Measurements from ENCODE around the gene TCF19.

The TCF19 gene

DNA sequence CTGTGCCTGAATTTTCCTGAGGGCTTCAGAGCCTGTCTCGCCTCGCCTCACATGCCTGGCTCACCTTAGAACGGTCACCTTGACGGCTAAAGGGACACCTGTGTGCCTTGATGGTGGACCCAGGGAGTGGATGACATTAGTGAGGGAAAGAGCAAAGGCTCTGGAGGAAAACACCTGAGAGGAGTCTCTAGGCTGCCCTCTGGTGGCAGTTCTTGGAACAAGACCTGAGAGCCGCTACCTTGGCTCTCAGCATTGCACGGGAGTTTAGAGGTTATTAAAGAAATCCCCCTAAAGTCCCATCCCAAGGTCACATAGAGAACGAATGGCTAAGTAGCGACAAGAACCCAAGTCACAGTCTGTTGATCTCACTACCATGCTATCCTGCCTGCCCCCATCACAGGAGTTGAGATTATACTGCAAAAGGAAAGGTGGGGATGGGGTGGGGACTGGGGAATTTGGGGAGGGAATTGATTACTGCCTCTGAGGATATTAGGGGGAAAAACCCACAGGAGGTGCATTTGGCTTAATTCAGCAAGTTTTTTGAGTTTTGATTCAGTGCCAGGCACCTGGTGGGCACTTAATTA, 30.2 kb upstream of the TCF19 start:
- ATAC-seq (ENCODE audit: low read depth) (0 out of 3 replicates have a peak, but pooled peaks have one; percentile 18), DNase-seq (ENCODE audit: low spot score) (no peak)
- TF ChIP-seq, protein P1, sequence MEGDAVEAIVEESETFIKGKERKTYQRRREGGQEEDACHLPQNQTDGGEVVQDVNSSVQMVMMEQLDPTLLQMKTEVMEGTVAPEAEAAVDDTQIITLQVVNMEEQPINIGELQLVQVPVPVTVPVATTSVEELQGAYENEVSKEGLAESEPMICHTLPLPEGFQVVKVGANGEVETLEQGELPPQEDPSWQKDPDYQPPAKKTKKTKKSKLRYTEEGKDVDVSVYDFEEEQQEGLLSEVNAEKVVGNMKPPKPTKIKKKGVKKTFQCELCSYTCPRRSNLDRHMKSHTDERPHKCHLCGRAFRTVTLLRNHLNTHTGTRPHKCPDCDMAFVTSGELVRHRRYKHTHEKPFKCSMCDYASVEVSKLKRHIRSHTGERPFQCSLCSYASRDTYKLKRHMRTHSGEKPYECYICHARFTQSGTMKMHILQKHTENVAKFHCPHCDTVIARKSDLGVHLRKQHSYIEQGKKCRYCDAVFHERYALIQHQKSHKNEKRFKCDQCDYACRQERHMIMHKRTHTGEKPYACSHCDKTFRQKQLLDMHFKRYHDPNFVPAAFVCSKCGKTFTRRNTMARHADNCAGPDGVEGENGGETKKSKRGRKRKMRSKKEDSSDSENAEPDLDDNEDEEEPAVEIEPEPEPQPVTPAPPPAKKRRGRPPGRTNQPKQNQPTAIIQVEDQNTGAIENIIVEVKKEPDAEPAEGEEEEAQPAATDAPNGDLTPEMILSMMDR (IDR thresholded peaks at IDR 0.05; ENCODE audit: poor library complexity, severe bottlenecking): peak; percentile 95
- no peak overlapping the region for H3K4me3 ChIP-seq (ENCODE audit: severe bottlenecking)
- H3K27me3 ChIP-seq (ENCODE audit: insufficient read depth, poor library complexity, severe bottlenecking): no peaks in the 10 kb centered on the region
- H3K36me3 ChIP-seq (ENCODE audit: low read depth): no peaks in the 10 kb centered on the region
- peaks cover 26% of the 10 kb centered on the region for H3K4me1 ChIP-seq (ENCODE audit: insufficient read depth, poor library complexity, severe bottlenecking)
- H3K9me3 ChIP-seq (ENCODE audit: severe bottlenecking): no peaks in the 10 kb centered on the region
- H3K27ac ChIP-seq (ENCODE audit: poor library complexity, severe bottlenecking): no peak overlapping the region

DNA sequence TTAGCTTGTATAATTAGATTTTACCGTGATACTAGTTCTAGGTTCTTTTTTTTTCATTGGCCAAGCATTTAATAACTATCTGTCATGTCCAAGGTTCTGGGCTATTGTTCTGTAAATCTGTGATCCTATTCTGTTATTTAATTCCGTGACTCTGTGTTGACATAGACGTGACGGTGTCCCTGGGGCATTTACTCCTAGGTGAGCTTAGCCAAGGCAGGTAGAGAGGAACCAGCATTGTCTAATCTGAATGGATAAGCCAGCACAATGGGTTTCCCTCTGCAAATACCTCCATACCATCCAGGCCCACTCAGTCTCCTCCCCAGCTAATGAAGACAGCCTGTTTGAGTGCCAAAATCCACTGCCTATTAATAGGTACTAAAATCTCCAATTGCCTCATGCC, 29.3 kb upstream of the TCF19 start:
- no peak for ATAC-seq (ENCODE audit: low read depth)
- no peak overlapping the region for H3K27ac ChIP-seq (ENCODE audit: poor library complexity, severe bottlenecking)
- H3K4me3 ChIP-seq (ENCODE audit: severe bottlenecking): no peak overlapping the region
- TF ChIP-seq, protein P1 (IDR thresholded peaks at IDR 0.05; ENCODE audit: poor library complexity, severe bottlenecking): no peak
- H3K9me3 ChIP-seq (ENCODE audit: severe bottlenecking): no peaks in the 10 kb centered on the region
- no peaks in the 10 kb centered on the region for H3K36me3 ChIP-seq (ENCODE audit: low read depth)
- peaks cover 20% of the 10 kb centered on the region for H3K4me1 ChIP-seq (ENCODE audit: insufficient read depth, poor library complexity, severe bottlenecking)
- H3K27me3 ChIP-seq (ENCODE audit: insufficient read depth, poor library complexity, severe bottlenecking): no peaks in the 10 kb centered on the region
- DNase-seq (ENCODE audit: low spot score): no peak

DNA sequence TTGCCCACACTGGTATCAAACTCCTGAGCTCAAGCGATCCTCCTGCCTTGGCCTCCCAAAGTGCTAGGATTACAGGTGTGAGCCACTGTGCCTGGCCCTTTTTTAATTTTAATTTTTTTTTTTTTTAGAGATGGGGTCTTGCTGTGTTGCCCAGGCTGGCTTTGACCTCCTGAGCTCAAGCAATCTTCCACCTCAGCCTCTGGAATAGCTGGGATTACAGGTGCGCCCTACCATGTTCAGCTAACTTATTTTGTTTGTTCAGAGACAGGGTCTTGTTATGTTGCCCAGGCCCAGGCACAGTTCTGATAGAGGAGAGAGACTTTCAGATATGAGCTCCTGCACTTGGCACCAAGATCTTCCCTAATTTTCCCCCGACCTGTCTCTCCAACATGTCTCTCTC, 27.6 kb upstream of the TCF19 start:
- DNase-seq (ENCODE audit: low spot score) (no peak), ATAC-seq (ENCODE audit: low read depth) (no peak)
- H3K27ac ChIP-seq (ENCODE audit: poor library complexity, severe bottlenecking): no peak overlapping the region
- TF ChIP-seq, protein P1 (IDR thresholded peaks at IDR 0.05; ENCODE audit: poor library complexity, severe bottlenecking): no peak
- no peak overlapping the region for H3K4me3 ChIP-seq (ENCODE audit: severe bottlenecking)
- no peaks in the 10 kb centered on the region for H3K27me3 ChIP-seq (ENCODE audit: insufficient read depth, poor library complexity, severe bottlenecking)
- no peaks in the 10 kb centered on the region for H3K36me3 ChIP-seq (ENCODE audit: low read depth)
- H3K4me1 ChIP-seq (ENCODE audit: insufficient read depth, poor library complexity, severe bottlenecking): peaks cover 6% of the 10 kb centered on the region
- no peaks in the 10 kb centered on the region for H3K9me3 ChIP-seq (ENCODE audit: severe bottlenecking)

DNA sequence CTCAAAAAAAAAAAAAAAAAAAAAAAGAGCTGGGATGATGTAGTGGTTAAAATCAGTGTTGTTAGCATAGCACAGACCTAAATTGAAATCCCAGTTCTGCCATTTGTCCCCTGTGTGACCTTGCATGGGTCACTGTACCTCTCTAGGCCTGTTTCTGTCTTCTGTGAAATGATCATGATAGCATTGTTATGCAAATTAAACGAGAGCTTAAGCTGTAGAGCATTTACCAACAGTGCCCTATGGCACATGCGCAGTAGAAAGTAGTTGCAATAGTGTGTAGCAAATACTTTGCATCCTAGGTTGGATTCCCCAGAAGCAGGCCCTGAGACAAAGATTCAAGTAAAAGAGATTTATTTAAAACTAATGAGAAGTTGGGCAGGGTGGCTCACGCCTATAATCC, 26.8 kb upstream of the TCF19 start:
- no peak overlapping the region for H3K4me3 ChIP-seq (ENCODE audit: severe bottlenecking)
- TF ChIP-seq, protein P1 (IDR thresholded peaks at IDR 0.05; ENCODE audit: poor library complexity, severe bottlenecking): no peak
- no peaks in the 10 kb centered on the region for H3K36me3 ChIP-seq (ENCODE audit: low read depth)
- H3K27ac ChIP-seq (ENCODE audit: poor library complexity, severe bottlenecking): no peak overlapping the region
- ATAC-seq (ENCODE audit: low read depth) (no peak), DNase-seq (ENCODE audit: low spot score) (no peak)
- H3K9me3 ChIP-seq (ENCODE audit: severe bottlenecking): no peaks in the 10 kb centered on the region
- no peaks in the 10 kb centered on the region for H3K4me1 ChIP-seq (ENCODE audit: insufficient read depth, poor library complexity, severe bottlenecking)
- H3K27me3 ChIP-seq (ENCODE audit: insufficient read depth, poor library complexity, severe bottlenecking): no peaks in the 10 kb centered on the region

DNA sequence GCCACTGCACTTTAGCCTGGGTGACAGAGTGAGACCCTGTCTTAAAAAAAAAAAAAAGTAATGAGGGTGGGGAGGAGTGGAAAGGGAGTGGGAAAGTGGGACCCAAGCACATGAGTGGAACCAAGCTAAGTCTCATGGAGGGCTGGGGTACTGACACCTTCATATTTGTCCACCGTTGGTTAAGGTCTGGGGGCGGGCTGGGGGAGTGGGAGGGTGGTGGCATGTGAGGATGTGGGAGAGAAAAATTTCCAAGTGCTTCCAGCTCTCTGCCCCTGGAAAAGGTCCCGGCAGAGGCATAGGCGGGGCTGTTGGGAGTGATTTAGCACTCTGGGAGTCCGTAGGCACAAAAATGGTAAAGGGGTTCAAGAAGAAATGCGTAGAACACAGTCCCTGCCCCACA, 25.6 kb upstream of the TCF19 start:
- Histone ChIP-seq H3K36me3 (ENCODE audit: low read depth) (no peaks in the 10 kb centered on the region), H3K4me3 (ENCODE audit: severe bottlenecking) (no peak overlapping the region), H3K27me3 (ENCODE audit: insufficient read depth, poor library complexity, severe bottlenecking) (no peaks in the 10 kb centered on the region), H3K4me1 (ENCODE audit: insufficient read depth, poor library complexity, severe bottlenecking) (no peaks in the 10 kb centered on the region), H3K9me3 (ENCODE audit: severe bottlenecking) (no peaks in the 10 kb centered on the region), H3K27ac (ENCODE audit: poor library complexity, severe bottlenecking) (no peak overlapping the region)
- ATAC-seq (ENCODE audit: low read depth) (no peak), DNase-seq (ENCODE audit: low spot score) (no peak)
- TF ChIP-seq, protein P1 (IDR thresholded peaks at IDR 0.05; ENCODE audit: poor library complexity, severe bottlenecking): no peak
